NCI-H146 treated with DMSO at 0.1 percent for 48 hours (cell line): ENCODE measurements around the gene PRKN.

Experiments used
- DNase-seq: peaks from one replicate; lab custom pipeline; 2025; ENCODE audit not compliant: unreplicated experiment; lab: John Stamatoyannopoulos, UW

The PRKN gene

DNA sequence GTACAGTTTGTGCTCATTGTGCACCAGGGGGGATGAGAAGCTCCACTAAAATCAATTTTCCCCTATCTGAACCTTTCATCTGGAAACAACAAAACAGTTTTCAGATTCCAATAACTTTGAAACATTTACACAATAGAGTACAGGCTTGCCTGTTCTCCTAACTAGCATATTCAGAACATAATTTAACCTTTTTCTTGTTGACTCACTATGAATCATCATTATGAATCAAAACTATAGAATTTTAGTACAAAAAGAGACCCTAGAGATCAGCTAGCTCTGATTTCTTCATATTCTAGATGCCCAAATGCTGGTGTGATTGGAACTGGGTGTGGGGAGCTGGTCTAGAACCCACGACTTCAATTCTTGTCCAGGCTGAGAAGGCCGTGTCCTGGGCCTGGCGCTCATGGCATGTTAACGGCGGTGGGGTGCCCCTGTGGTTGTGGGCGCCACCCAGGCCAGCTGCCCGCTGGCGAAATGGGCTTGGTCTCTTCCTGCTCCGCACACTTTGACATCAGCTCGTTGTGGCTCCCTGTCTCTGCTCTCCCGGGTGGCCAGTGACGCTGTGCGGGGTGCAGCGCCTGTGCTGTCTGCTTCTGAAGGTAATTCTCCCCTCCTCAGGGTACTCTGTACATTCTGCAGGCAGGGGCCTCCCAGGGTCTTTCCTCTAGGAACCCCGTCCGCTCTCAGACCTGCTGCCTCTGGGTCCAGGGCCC, 1423.8 kb downstream of the PRKN start:
- DNase-seq: no peak

DNA sequence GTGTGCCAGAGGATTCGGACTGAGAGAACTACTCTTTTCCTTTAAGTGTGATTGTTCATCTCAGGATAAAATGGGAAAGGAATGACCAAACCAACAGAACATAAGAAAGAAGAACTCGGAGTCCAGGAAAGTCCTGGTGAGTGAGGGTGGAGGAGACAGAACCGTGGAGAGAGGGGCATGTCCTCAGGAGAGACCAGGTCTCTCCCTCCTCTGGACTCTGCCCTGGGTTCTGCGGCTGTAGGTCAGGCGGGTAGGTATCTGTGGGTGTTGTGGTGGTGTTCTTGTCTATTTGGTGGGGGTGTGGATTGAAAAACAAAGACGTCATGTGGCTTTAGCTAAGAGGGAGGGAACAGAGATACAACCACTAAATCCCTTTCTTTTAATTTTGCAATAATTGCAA, 1424.6 kb downstream of the PRKN start:
- DNase-seq: no peak

DNA sequence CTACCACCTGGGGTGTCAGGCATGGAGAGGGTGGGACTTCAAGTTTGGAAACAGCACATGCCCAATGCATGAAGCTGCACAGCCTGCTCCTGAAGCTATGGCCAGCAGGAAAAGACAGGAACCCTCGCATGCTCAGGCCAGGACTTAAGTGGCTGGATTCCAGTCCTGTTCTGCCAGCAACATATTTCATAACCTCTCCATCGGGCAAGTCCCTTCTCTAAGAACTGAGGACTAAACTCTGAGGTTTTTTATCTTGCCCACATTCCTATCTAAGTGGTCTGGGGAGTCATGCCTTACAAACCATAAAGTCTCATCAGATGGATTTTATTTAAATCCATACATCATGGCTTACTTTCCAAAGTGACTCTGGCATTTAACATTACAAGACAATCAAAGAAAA, 1426.2 kb downstream of the PRKN start:
- DNase-seq: no peak

DNA sequence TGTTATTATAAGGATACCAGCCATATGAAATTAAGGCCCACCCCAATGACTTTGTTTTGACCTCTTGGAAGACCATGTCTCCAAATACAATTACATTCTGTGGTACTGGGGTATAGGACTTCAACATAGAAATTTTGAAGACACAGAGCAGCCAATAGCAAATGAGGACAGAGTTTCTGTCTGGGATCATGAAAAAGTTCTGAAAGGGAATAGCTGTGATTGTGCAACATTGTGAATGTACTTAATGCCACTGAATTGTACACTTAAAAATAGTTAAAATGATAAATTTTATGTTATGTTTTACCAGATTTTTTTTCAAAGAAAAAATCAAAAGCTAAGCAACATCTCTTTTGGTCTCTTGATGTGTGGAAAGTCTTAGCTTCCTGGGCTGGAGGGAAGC, 1426.7 kb downstream of the PRKN start:
- DNase-seq: no peak

DNA sequence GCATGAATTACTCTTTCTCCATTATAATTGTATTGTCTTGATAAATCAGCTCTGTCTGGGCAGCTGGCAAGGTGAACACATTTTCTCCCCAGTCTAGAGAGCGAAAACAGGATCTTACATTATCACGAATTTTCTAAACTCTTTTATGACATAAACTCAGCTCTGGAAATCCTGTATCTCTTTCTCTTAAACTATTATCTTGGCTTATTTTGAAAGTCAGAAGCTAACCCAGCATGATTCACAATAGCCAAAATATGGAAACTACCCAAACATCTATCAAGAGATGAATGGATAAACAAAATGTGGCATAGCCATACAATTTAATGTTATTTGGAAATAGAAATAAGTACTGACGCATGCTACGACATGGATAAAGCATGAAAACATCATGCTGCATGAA, 1427.8 kb downstream of the PRKN start:
- DNase-seq: no peak
